Endothelial cell of umbilical vein (primary cell): ENCODE measurements around the gene SNUPN. TPM values are rescaled to one million over a fixed set of nuclear protein-coding genes. Genes with fewer than 3 reads are reported as not detected.

Source experiments
- BruUV-seq: library from RNA; stranded (reverse); fragments of 400-500 nt; replicated peaks from 2 replicates; lab custom pipeline; 2021; lab: Mats Ljungman, UMichigan
- CTCF ChIA-PET: fragments of 300-600, 350-600 bp; sonication (Branson Sonifier 250); formaldehyde crosslinking; loops from one replicate; lab custom pipeline; 2021; ENCODE audit warnings: antibody characterized with exemption, inconsistent platforms; lab: Charles Lee
- POLR2A ChIA-PET: fragments of 300-600, 350-600 bp; sonication (Branson Sonifier 250); formaldehyde crosslinking; loops from one replicate; lab custom pipeline; 2021; ENCODE audit warnings: antibody characterized with exemption, inconsistent platforms; lab: Charles Lee
- DNase-seq: peaks from one replicate; pipeline ENCODE4 v3.0.0-alpha.2; 2011; ENCODE audit warnings: low read depth, low spot score
- FAIRE-seq: peaks from 2 replicates; lab custom pipeline; 2011; peaks lifted over from hg19 to GRCh38; lab: Jason Lieb, UNC
- H2AFZ ChIP-seq: 2 replicates; pipeline ENCODE4 v1.6.0; 2012; ENCODE audit warnings: low read depth, low read length, control low read depth, inconsistent platforms
- H3K27ac ChIP-seq: 2 replicates; pipeline ENCODE4 v1.5.1; 2011; ENCODE audit warnings: low read depth, mild to moderate bottlenecking, control low read depth, low read length, moderate library complexity; ENCODE audit not compliant: insufficient read depth
- H3K27me3 ChIP-seq, 2 experiments: 2 replicates each; pipeline versions ENCODE4 v1.6.0 to v1.6.1; 2011; ENCODE audit warnings: low read length in 2 of 2, mixed read lengths in 1 of 2; ENCODE audit not compliant: control insufficient read depth in 2 of 2, insufficient read depth in 2 of 2
- H3K36me3 ChIP-seq, 2 experiments: 2 replicates in 1 of 2; 3 replicates in 1 of 2; pipeline ENCODE4 v1.5.1; 2011; ENCODE audit warnings: low read length in 2 of 2, mild to moderate bottlenecking in 1 of 2, moderate library complexity in 1 of 2; ENCODE audit not compliant: control insufficient read depth in 2 of 2, insufficient read depth in 2 of 2; ENCODE audit errors: extremely low read depth in 1 of 2
- H3K4me1 ChIP-seq: 3 replicates; pipeline ENCODE4 v1.5.1; 2011; ENCODE audit warnings: mild to moderate bottlenecking, low read length; ENCODE audit not compliant: control insufficient read depth, insufficient read depth; ENCODE audit errors: extremely low read depth
- H3K4me2 ChIP-seq: 2 replicates; pipeline ENCODE4 v1.6.1; 2011; ENCODE audit warnings: low read length, control low read depth, mixed read lengths; ENCODE audit not compliant: insufficient read depth
- H3K4me3 ChIP-seq, 3 experiments: fragments of 200-600 bp in 1 of 3; sonication (generic), shearing (Covaris generic) in 1 of 3; replicated peaks in 1 of 3; 2 replicates each; pipeline ENCODE4 v1.5.1; 2011 to 2016; ENCODE audit warnings: control low read depth in 3 of 3, low read length in 3 of 3, mild to moderate bottlenecking in 2 of 3, inconsistent platforms in 1 of 3, low read depth in 1 of 3, moderate library complexity in 1 of 3; ENCODE audit not compliant: insufficient read depth in 1 of 3
- H3K79me2 ChIP-seq: 2 replicates; pipeline ENCODE4 v1.6.0; 2012; ENCODE audit warnings: low read length, inconsistent platforms; ENCODE audit not compliant: control insufficient read depth, insufficient read depth
- H3K9ac ChIP-seq: replicated peaks from 2 replicates; pipeline ENCODE3; 2011; ENCODE audit warnings: low read length, control low read depth; ENCODE audit not compliant: insufficient read depth; ENCODE audit errors: extremely low read depth
- H3K9me1 ChIP-seq: replicated peaks from 3 replicates; pipeline ENCODE4 v1.6.0; 2011; ENCODE audit warnings: mild to moderate bottlenecking, low read length; ENCODE audit not compliant: control insufficient read depth, insufficient read depth; ENCODE audit errors: extremely low read depth
- H3K9me3 ChIP-seq: replicated peaks from 2 replicates; pipeline ENCODE4 v1.5.1; 2012; ENCODE audit warnings: low read length, inconsistent platforms; ENCODE audit not compliant: control insufficient read depth, insufficient read depth
- H4K20me1 ChIP-seq: replicated peaks from 2 replicates; pipeline ENCODE3; 2011; ENCODE audit warnings: mild to moderate bottlenecking, low read length; ENCODE audit not compliant: control insufficient read depth, insufficient read depth; ENCODE audit errors: extremely low read depth
- CTCF ChIP-seq, 2 donors: IDR thresholded peaks; 1 replicate in 1 of 2; 2 replicates in 1 of 2; pipeline ENCODE4 v1.5.1; 2011; ENCODE audit warnings: low read length in 2 of 2, mild to moderate bottlenecking in 2 of 2, moderate library complexity in 2 of 2, control low read depth in 1 of 2, inconsistent platforms in 1 of 2, low read depth in 1 of 2; ENCODE audit not compliant: insufficient read depth in 1 of 2; ENCODE audit errors: extremely low read depth in 1 of 2
- FOS ChIP-seq: IDR thresholded peaks from 2 replicates; pipeline ENCODE4 v1.6.1; 2011; ENCODE audit warnings: mild to moderate bottlenecking, low read length, moderate library complexity, borderline replicate concordance; ENCODE audit not compliant: insufficient read depth
- GATA2 ChIP-seq: IDR thresholded peaks from 2 replicates; pipeline ENCODE4 v1.7.0; 2011; ENCODE audit warnings: low read depth, mild to moderate bottlenecking, moderate library complexity, mixed read lengths, low read length; ENCODE audit not compliant: insufficient read length, insufficient read depth
- MAX ChIP-seq: IDR thresholded peaks from 2 replicates; pipeline ENCODE4 v1.6.1; 2011; ENCODE audit not compliant: insufficient read depth, insufficient read length
- MYC ChIP-seq: IDR thresholded peaks from one replicate; pipeline ENCODE4 v1.6.1; 2011; ENCODE audit warnings: mild to moderate bottlenecking, low read depth, low read length
- POLR2A ChIP-seq: IDR thresholded peaks from 2 replicates; pipeline ENCODE4 v1.6.1; 2012; ENCODE audit warnings: low read depth, mild to moderate bottlenecking, control low read depth, low read length
- POLR2AphosphoS5 ChIP-seq: IDR thresholded peaks from 2 replicates; pipeline ENCODE4 v1.6.1; 2012; ENCODE audit warnings: low read depth, mild to moderate bottlenecking, control low read depth, low read length, moderate library complexity; ENCODE audit not compliant: insufficient read depth
- dilution Hi-C: fragments of 300-500 bp; cut with MboI; formaldehyde crosslinking; loops from one replicate; pipeline ENCODE4 v1.15.0; 2019; ENCODE audit warnings: low sequenced_read_pairs; ENCODE audit not compliant: extremely low pct_ligation_motif_present
- intact Hi-C: fragments of 100-400 bp; cut with micrococcal nuclease; formaldehyde crosslinking; loops from one replicate; pipeline ENCODE4 v1.10.0; 2022
- polyA plus RNA-seq, 4 experiments: library from polyadenylated mRNA; depleted of rRNA in 3 of 4; stranded (reverse) in 3 of 4; unstranded in 1 of 4; fragments of >200 nt; gene quantifications; 2 replicates each; pipeline versions ENCODE4 v1.2.1 to v1.2.3, GENCODE V29; 2011 to 2012; ENCODE audit warnings: missing spikeins in 1 of 4
- total RNA-seq: library from RNA; stranded (reverse); gene quantifications from 2 replicates; pipeline ENCODE4 v1.2.3, GENCODE V29; 2021

The SNUPN gene
- total and polyA plus RNA-seq, 2 donors (not counting 3 experiments of a cell fraction or from before 2014, with no cell fraction given), result 13.2 to 25.1 TPM

- CTCF ChIA-PET, result no interaction called here
These were observed 31.3 kb upstream of the SNUPN start for GRCh38 chr15:75656813-75657212.

More at GRCh38 chr15:75656813-75657212, 31.3 kb upstream of the SNUPN start:
- intact Hi-C loops (no loop called here), dilution Hi-C loops (no loop called here)
- DNase-seq (no peak), FAIRE-seq (no peak)
- Histone ChIP-seq H4K20me1 (no peaks in the 10 kb centered on the region), H3K9ac (no peak overlapping the region), H3K27me3 (no peaks in the 10 kb centered on the region), H3K9me3 (no peaks in the 10 kb centered on the region), H3K9me1 (no peaks in the 10 kb centered on the region), H3K4me2 (no peak overlapping the region), H3K36me3 (peaks cover 0 to 10% of the 10 kb centered on the region in 2 experiments), H2AFZ (no peak overlapping the region), H3K4me3 (no peak overlapping the region), H3K79me2 (no peaks in the 10 kb centered on the region), H3K4me1 (peaks cover 7% of the 10 kb centered on the region), H3K27ac (no peak overlapping the region)
- POLR2A ChIA-PET, result no interaction called here
- BruUV-seq, result no TSS peak
- TF ChIP-seq MAX (no peak), MYC (no peak), POLR2AphosphoS5 (no peak), FOS (no peak), POLR2A (no peak), GATA2 (no peak), CTCF (IDR thresholded peaks at IDR 0.05; ENCODE audit: extremely low read depth in 1 of 2, insufficient read depth in 1 of 2, low read depth in 1 of 2, low read length in 2 of 2) (no peak)
